ENCODE data around the gene MAGOHB.

DNA sequence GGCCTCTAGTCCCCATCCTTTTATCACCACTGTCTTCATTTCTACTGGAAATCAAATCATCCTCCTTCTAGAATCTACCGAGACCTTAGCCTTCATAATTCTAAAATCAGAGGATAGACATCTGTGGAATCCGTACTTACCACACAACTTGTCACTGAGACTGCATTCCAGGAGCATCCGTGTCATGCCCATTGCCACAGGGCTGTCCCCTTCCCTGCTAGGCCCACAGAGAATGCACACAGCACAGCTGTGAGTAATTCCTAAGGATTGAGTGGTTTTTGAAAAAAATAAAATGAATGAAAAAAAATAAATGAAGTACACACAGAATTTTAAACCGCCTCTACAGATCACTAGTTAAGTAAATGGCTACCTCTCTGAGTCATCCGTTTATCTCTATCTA lies 21.0 kb upstream of the MAGOHB start:
- TF ChIP-seq, protein P1, sequence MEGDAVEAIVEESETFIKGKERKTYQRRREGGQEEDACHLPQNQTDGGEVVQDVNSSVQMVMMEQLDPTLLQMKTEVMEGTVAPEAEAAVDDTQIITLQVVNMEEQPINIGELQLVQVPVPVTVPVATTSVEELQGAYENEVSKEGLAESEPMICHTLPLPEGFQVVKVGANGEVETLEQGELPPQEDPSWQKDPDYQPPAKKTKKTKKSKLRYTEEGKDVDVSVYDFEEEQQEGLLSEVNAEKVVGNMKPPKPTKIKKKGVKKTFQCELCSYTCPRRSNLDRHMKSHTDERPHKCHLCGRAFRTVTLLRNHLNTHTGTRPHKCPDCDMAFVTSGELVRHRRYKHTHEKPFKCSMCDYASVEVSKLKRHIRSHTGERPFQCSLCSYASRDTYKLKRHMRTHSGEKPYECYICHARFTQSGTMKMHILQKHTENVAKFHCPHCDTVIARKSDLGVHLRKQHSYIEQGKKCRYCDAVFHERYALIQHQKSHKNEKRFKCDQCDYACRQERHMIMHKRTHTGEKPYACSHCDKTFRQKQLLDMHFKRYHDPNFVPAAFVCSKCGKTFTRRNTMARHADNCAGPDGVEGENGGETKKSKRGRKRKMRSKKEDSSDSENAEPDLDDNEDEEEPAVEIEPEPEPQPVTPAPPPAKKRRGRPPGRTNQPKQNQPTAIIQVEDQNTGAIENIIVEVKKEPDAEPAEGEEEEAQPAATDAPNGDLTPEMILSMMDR (IDR thresholded peaks at IDR 0.05) = no peak
- TF ChIP-seq EP300 (IDR thresholded peaks at IDR 0.05) = no peak
- no peak for TF ChIP-seq POLR2A (IDR thresholded peaks at IDR 0.05)
